ENCODE measurements around the gene LGALS16.

DNA sequence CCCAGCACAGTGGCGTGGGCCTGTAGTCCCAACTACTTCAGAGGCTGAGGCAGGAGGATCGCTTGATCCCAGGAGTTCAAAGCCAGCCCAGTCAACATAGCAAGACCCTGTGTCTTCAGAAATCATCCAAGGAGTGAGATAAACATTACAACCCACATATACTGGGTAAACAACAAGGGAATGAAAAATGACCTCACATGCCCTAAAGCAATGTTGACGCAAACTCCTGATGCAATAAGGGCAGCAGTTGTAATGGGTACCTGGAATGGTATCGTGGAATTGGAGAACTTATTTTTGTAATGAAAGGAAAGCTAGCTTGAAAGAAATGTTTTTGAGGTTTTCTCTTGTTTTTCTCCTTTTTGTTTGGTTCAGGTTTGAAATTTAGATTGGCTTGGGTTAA is 24.5 kb upstream of the LGALS16 start:
- TF ChIP-seq, protein P1, sequence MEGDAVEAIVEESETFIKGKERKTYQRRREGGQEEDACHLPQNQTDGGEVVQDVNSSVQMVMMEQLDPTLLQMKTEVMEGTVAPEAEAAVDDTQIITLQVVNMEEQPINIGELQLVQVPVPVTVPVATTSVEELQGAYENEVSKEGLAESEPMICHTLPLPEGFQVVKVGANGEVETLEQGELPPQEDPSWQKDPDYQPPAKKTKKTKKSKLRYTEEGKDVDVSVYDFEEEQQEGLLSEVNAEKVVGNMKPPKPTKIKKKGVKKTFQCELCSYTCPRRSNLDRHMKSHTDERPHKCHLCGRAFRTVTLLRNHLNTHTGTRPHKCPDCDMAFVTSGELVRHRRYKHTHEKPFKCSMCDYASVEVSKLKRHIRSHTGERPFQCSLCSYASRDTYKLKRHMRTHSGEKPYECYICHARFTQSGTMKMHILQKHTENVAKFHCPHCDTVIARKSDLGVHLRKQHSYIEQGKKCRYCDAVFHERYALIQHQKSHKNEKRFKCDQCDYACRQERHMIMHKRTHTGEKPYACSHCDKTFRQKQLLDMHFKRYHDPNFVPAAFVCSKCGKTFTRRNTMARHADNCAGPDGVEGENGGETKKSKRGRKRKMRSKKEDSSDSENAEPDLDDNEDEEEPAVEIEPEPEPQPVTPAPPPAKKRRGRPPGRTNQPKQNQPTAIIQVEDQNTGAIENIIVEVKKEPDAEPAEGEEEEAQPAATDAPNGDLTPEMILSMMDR (IDR thresholded peaks at IDR 0.05): no peak
- TF ChIP-seq POLR2A (IDR thresholded peaks at IDR 0.05): no peak
